ENCODE results near the gene INPP5J.

DNA sequence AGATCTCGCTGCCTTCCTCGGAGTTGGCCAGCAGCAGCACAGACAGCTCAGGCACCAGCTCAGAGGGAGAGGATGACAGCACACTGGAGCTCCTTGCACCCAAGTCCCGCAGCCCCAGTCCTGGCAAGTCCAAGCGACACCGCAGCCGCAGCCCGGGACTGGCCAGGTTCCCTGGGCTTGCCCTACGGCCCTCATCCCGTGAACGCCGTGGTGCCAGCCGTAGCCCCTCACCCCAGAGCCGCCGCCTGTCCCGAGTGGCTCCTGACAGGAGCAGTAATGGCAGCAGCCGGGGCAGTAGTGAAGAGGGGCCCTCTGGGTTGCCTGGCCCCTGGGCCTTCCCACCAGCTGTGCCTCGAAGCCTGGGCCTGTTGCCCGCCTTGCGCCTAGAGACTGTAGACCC, 11.1 kb downstream of the INPP5J start:
- TF ChIP-seq POLR2AphosphoS5 (IDR thresholded peaks at IDR 0.05) (no peak), EP300 (conservative IDR thresholded peaks at IDR 0.05; ENCODE audit: poor library complexity, severe bottlenecking) (no peak), TAF1 (IDR thresholded peaks at IDR 0.05; ENCODE audit: low read depth) (no peak), RAD21 (conservative IDR thresholded peaks at IDR 0.05) (no peak)
- TF ChIP-seq, protein P1, sequence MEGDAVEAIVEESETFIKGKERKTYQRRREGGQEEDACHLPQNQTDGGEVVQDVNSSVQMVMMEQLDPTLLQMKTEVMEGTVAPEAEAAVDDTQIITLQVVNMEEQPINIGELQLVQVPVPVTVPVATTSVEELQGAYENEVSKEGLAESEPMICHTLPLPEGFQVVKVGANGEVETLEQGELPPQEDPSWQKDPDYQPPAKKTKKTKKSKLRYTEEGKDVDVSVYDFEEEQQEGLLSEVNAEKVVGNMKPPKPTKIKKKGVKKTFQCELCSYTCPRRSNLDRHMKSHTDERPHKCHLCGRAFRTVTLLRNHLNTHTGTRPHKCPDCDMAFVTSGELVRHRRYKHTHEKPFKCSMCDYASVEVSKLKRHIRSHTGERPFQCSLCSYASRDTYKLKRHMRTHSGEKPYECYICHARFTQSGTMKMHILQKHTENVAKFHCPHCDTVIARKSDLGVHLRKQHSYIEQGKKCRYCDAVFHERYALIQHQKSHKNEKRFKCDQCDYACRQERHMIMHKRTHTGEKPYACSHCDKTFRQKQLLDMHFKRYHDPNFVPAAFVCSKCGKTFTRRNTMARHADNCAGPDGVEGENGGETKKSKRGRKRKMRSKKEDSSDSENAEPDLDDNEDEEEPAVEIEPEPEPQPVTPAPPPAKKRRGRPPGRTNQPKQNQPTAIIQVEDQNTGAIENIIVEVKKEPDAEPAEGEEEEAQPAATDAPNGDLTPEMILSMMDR (IDR thresholded peaks at IDR 0.05; ENCODE audit: poor library complexity, severe bottlenecking), result no peak
- TF ChIP-seq, protein P2, sequence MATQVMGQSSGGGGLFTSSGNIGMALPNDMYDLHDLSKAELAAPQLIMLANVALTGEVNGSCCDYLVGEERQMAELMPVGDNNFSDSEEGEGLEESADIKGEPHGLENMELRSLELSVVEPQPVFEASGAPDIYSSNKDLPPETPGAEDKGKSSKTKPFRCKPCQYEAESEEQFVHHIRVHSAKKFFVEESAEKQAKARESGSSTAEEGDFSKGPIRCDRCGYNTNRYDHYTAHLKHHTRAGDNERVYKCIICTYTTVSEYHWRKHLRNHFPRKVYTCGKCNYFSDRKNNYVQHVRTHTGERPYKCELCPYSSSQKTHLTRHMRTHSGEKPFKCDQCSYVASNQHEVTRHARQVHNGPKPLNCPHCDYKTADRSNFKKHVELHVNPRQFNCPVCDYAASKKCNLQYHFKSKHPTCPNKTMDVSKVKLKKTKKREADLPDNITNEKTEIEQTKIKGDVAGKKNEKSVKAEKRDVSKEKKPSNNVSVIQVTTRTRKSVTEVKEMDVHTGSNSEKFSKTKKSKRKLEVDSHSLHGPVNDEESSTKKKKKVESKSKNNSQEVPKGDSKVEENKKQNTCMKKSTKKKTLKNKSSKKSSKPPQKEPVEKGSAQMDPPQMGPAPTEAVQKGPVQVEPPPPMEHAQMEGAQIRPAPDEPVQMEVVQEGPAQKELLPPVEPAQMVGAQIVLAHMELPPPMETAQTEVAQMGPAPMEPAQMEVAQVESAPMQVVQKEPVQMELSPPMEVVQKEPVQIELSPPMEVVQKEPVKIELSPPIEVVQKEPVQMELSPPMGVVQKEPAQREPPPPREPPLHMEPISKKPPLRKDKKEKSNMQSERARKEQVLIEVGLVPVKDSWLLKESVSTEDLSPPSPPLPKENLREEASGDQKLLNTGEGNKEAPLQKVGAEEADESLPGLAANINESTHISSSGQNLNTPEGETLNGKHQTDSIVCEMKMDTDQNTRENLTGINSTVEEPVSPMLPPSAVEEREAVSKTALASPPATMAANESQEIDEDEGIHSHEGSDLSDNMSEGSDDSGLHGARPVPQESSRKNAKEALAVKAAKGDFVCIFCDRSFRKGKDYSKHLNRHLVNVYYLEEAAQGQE (IDR thresholded peaks at IDR 0.05; ENCODE audit: borderline replicate concordance), result no peak
